Vagina (tissue), 2 donors: ENCODE data around the gene MBD5.

ENCODE experiments used
- POLR2A ChIP-seq, 2 donors: fragments of 450-650 bp; IDR thresholded peaks; one replicate each; pipeline ENCODE4 v1.6.1; 2017; ENCODE audit warnings: antibody characterized with exemption in 2 of 2, mild to moderate bottlenecking in 2 of 2, moderate library complexity in 2 of 2
- POLR2AphosphoS5 ChIP-seq, 2 donors: sonication (generic); formaldehyde crosslinking; IDR thresholded peaks; one replicate each; pipeline ENCODE4 v1.9.0; 2017; ENCODE audit warnings: antibody characterized with exemption in 2 of 2, mild to moderate bottlenecking in 2 of 2, low read depth in 1 of 2; ENCODE audit not compliant: insufficient read depth in 1 of 2
- TF ChIP-seq, protein P1 (sequence below), 3 experiments: fragments of 450-650 bp in 2 of 3; fragments of 200-600 bp in 1 of 3; sonication (generic) in 1 of 3; IDR thresholded peaks; one replicate each; pipeline ENCODE4 v1.5.1; 2017 to 2019; ENCODE audit warnings: antibody characterized with exemption in 3 of 3, mild to moderate bottlenecking in 2 of 3, moderate library complexity in 2 of 3

GRCh38 chr2:148251993-148252392 lies 231.1 kb downstream of the MBD5 start:
- TF ChIP-seq, protein P1, sequence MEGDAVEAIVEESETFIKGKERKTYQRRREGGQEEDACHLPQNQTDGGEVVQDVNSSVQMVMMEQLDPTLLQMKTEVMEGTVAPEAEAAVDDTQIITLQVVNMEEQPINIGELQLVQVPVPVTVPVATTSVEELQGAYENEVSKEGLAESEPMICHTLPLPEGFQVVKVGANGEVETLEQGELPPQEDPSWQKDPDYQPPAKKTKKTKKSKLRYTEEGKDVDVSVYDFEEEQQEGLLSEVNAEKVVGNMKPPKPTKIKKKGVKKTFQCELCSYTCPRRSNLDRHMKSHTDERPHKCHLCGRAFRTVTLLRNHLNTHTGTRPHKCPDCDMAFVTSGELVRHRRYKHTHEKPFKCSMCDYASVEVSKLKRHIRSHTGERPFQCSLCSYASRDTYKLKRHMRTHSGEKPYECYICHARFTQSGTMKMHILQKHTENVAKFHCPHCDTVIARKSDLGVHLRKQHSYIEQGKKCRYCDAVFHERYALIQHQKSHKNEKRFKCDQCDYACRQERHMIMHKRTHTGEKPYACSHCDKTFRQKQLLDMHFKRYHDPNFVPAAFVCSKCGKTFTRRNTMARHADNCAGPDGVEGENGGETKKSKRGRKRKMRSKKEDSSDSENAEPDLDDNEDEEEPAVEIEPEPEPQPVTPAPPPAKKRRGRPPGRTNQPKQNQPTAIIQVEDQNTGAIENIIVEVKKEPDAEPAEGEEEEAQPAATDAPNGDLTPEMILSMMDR (IDR thresholded peaks at IDR 0.05), result no peak
- no peak for TF ChIP-seq POLR2AphosphoS5 (IDR thresholded peaks at IDR 0.05; ENCODE audit: insufficient read depth in 1 of 2, low read depth in 1 of 2)
- no peak for TF ChIP-seq POLR2A (IDR thresholded peaks at IDR 0.05)
